H1 (cell line): ENCODE data around the gene SLC15A3. TPM values are rescaled to one million over a fixed set of nuclear protein-coding genes. Genes with fewer than 3 reads are reported as not detected.

Experiments used
- CTBP2 ChIP-seq: IDR thresholded peaks from 2 replicates; pipeline ENCODE4 v1.7.0; 2011; ENCODE audit warnings: borderline replicate concordance, mild to moderate bottlenecking, moderate library complexity, mixed read lengths, low read length; ENCODE audit not compliant: insufficient read depth, insufficient read length
- KDM4A ChIP-seq: IDR thresholded peaks from one replicate; pipeline ENCODE4 v1.7.1; 2012; ENCODE audit warnings: low read depth, mild to moderate bottlenecking, moderate library complexity, low read length, inconsistent platforms; ENCODE audit not compliant: severe bottlenecking
- SIN3A ChIP-seq, 2 experiments: IDR thresholded peaks in 1 of 2; conservative IDR thresholded peaks in 1 of 2; 2 replicates each; pipeline ENCODE4 v1.6.1; 2011 to 2012; ENCODE audit warnings: low read length in 2 of 2, improper control_type of control experiment in 1 of 2, low read depth in 1 of 2, mild to moderate bottlenecking in 1 of 2
- SP1 ChIP-seq: IDR thresholded peaks from 2 replicates; pipeline ENCODE4 v1.6.1; 2011; ENCODE audit warnings: low read depth, low read length
- SUZ12 ChIP-seq: fragments of 200-600 bp; sonication (generic); IDR thresholded peaks from 2 replicates; pipeline ENCODE4 v1.6.1; 2012; ENCODE audit warnings: mild to moderate bottlenecking, inconsistent platforms, low read length, moderate library complexity, mixed read lengths
- polyA plus RNA-seq, 7 experiments: library from polyadenylated mRNA; depleted of rRNA in 3 of 7; stranded (reverse) in 5 of 7; unstranded in 2 of 7; fragments of >200 nt in 5 of 7; fragments of 200-250 nt in 2 of 7; gene quantifications; 1 replicate in 5 of 7; 2 replicates in 1 of 7; 4 replicates in 1 of 7; pipeline versions ENCODE4 v1.2.1 to v1.2.3, GENCODE V29; 2011 to 2013; ENCODE audit warnings: missing spikeins in 2 of 7, mixed read lengths in 2 of 7
- total RNA-seq: library from RNA; stranded (reverse); fragmentation: NEBNext Ultra II Directional; extraction: Animal tissue kit (Norgen Biotek cat#: 25700); gene quantifications from 2 replicates; pipeline ENCODE4 v1.2.1, GENCODE V29; 2021

The SLC15A3 gene
- total and polyA plus RNA-seq, 2 of the 8 experiments (the other 6 are each of a cell fraction or from before 2014, with no cell fraction given) = 25.8 to 31.0 TPM

DNA sequence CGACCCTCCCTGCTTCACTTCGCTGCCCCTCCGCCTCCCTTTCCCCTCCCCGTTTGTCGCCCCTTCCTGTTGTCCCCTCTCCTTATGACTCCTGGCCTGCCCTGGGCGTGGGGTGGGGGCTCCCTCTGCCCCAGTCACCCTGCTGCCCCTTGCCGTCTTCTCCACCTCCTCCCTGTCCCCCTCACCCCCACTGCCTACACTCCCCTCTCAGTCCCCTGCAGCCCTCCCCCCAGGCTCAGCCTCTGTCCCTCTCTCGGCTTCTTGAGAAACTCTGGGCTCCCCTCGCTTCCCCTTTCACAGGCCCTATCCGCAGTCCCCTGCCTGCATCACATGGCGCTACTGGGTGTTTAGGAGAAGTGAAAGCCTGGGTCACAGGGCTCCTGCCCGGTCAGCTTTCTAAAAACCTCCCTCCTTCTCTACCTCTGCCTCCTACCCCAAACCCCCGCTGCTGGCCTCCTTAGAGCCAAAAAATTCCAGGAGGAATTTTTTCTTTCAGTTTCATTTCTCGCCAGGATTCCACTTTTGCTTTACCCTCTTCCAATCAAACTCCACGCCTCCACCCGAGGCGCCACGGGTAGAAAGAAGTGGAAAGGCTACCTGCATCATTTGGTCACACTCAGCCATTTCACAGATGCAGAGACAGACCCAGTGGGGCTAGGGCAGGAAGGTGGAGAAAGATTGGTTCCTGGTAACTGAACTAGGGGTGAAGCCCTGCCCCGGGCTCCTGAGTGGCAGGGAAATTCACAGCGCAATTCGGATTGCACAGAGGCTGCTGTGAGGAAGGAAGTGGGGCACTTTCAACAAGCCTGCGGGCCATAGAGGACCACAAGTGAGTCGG, at the start of gene SLC15A3 (continued):
- TF ChIP-seq SIN3A (conservative IDR thresholded peaks at IDR 0.05 in 1 of 2, IDR thresholded peaks at IDR 0.05 in 1 of 2; ENCODE audit: low read depth in 1 of 2, low read length in 2 of 2) = no peak
- peak; percentile 27 for TF ChIP-seq CTBP2
- no peak for TF ChIP-seq SP1
- TF ChIP-seq SUZ12 = 0 out of 2 replicates have a peak, but pooled peaks have one; percentile 19
- TF ChIP-seq KDM4A = no peak
